T47D (cell line): ENCODE data around the gene RASL11A.
A peak's percentile ranks its signal among the peaks of the same experiment; 100 is the strongest.
"Not testable (repeated sequence)": the region's sequence is repeated elsewhere in the genome, so short reads cannot be mapped to it uniquely, and the experiment has no call there.

Experiments used
- DNase-seq, 2 experiments: peaks; one replicate each; pipeline versions ENCODE4 v3.0.0 to v3.0.0-alpha.2; 2011 to 2012; ENCODE audit warnings: low read depth in 1 of 2, low spot score in 1 of 2
- JUND ChIP-seq: IDR thresholded peaks from 2 replicates; pipeline ENCODE4 v1.6.1; 2012; ENCODE audit warnings: low read depth
- in situ Hi-C: cut with HindIII; loops from 2 replicates; pipeline ENCODE4 v1.10.0; 2016; ENCODE audit warnings: low sequenced_read_pairs, low pct_unique_long_range_greater_than_20kb

Gene RASL11A, protein sequence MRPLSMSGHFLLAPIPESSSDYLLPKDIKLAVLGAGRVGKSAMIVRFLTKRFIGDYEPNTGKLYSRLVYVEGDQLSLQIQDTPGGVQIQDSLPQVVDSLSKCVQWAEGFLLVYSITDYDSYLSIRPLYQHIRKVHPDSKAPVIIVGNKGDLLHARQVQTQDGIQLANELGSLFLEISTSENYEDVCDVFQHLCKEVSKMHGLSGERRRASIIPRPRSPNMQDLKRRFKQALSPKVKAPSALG

DNA sequence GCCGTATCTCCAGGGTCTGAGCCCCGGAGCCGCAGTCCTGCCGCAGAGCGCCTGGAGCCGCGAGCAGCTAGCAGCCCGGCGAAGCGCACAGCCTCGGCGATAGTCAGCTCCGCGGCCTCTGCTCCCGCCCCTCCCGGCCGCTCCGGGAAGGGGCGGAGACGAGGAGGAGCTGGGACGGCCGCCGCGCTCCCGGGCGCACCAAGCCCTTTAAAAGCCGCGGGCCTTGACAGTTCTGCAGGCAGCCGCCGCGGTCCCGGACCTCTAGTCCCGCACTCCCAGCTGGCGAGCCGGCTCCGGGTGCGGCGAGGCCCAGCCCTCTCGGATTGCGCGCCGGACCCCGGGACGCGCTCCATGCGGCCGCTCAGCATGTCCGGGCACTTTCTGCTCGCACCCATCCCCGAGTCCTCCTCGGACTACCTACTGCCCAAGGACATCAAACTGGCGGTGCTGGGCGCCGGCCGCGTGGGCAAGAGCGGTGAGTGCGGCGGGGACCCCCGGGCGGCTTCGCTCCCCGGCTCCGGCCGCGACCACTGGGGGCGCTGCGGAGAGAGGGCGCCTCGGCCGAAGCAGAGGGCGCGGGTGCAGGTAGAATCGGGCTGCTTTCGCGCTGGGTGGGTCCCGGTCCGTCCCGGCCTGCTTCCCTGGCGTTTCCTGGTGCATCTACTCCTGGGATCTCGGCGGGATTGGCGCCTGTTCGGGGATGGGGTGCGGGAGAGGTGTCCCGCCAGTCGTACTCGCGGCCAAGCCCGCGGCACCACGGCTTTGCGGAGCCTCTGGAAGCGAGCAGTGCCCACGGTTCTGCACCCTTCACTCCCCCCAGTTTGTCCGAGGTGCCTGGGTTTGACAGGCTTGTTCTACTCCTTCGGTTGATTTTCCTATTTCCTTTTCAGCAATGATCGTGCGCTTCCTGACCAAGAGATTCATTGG lies at the start of gene RASL11A:
Gene RASL11A, plus strand, starts transcription at position 237 of the 927 bp plus-strand sequence. Its CDS starts 115 bp downstream, at position 352.
- TF ChIP-seq JUND, result no peak
- in situ Hi-C loops, result no loop called here
- peak; percentile 64 to 86 for DNase-seq

DNA sequence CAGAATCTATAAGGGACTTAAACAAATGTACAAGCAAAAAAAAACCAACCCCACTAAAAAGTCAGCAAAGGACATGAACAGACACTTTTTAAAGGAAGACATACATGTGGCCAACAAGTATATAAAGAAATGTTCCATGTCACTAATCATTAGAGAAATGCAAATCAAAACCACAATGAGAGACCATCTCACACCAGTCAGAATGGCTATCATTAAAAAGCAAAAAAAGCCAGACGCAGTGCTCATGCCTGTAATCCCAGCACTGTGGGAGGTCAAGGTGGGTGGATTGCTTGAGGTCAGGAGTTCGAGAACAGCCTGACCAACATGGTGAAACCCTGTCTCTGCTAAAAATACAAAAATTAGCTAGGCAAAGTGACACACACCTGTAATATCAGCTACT lies 48.5 kb upstream of the RASL11A start:
- DNase-seq, in situ Hi-C loops: not testable (repeated sequence)

DNA sequence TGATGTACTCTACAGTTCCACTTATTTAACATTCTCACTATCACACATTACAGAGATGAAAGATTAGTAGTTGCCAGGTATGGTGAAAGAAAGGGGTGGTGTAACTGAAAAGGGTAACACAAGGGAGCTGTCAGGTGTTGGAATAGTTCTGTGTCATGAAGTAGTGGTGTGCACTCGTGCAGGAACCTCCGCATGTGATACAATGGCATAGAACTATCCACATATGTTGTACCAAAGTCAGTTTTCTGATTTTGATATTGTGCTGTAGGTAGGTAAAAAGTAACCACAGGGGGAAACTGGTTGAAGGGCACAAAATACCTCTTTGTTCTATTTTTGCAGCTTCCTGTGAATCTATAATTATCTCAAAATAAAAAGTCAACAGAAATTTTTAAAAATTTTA lies 43.6 kb upstream of the RASL11A start:
- in situ Hi-C loops, result no loop called here
- TF ChIP-seq JUND, result no peak
- DNase-seq, result no peak

DNA sequence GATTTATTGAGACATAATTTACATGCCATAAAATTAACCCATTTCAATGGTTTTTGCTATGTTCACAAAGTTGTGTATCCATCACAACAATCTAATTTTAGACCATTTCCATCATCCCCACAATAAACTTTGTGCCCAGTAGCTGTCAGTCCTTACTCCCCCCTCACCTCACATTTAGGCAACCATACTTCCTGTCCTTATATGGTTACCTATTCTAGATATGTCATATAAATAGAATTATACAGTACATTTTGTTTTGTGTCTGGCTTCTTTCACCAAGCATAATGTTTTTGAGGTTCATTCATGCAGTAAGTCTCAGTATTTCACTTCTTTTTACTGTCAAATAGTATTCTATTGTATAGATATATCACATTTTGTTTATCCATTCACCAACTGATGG lies 42.5 kb upstream of the RASL11A start:
- no peak for TF ChIP-seq JUND
- DNase-seq, result no peak
- in situ Hi-C loops, result no loop called here

DNA sequence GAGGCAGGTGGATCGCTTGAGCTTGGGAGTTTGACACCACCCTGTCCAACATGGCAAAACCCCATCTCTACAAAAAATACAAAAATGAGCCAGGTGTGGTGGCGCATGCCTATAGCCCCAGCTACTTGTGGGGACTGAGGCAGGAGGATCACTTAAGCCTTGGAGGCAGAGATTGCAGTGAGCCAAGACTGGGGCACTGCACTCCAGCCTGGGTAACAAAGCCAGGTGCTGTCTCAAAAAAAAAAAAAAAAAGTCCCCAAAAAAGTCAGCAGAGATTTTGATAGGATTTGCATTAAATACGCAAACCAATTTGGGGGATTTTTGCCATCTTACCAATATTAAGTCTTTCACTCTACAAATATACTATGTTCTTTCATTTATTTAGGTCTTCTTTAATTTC lies 41.0 kb upstream of the RASL11A start:
- in situ Hi-C loops, result no loop called here
- no peak for DNase-seq
- no peak for TF ChIP-seq JUND

DNA sequence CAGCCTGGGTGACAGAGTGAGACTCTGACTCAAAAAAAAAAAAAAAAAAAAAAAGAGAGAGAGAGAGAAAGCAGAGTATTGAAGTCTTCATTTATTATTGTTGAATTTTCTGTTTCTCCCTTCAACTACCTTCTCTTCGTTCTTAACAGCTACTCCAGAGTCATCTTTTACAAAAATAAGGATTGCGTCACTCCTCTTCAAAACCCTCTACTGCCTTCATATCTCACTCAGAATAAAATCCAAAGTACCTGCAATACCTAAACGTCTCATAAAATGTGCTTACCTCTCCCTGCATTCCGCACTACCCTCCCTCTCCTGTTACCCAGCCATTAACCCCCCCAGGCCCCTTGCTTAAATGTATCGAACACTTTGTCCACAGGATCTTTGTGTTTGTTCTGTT lies 36.7 kb upstream of the RASL11A start:
- no peak for TF ChIP-seq JUND
- DNase-seq, result no peak
- in situ Hi-C loops, result no loop called here

DNA sequence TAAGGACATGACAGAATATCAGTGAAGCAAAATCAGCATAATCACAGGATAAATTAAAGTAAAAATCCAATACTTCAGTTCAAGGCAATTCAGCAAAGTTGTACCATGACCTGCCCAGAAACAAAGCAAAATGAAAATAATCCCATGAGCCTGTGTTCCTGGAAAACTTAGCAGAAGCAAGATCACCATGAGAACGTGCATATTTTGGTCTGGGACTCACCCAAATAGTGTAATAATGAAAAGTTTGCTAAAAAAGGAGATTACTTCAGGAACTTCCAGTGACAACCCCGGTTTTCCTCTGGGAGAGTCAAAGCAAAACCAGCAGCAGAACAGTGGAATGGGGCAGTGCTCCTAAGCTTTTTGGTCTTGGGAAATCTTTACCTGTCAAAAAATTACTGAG lies 34.2 kb upstream of the RASL11A start:
- DNase-seq, result no peak
- TF ChIP-seq JUND, result no peak
- in situ Hi-C loops, result no loop called here

DNA sequence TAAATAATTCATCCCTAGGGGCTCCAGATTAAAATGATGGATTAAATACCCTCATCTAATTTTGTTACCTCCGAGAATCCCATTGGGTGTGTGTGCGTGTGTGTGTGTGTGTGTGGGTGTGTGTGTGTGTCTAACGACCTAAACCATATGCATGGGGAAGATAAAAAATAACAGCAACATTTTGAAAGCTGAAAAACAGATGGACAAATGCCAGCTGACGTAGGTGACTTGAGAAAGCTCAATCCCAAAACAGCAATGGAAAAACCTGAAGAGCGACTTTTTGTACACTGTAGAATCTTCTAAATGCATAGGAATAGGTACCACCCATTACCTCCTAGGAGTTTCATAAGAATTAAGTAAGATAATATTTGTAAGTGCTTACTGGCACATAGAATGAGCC lies 27.9 kb upstream of the RASL11A start:
- in situ Hi-C loops, result no loop called here
- DNase-seq, result no peak
- TF ChIP-seq JUND, result no peak

DNA sequence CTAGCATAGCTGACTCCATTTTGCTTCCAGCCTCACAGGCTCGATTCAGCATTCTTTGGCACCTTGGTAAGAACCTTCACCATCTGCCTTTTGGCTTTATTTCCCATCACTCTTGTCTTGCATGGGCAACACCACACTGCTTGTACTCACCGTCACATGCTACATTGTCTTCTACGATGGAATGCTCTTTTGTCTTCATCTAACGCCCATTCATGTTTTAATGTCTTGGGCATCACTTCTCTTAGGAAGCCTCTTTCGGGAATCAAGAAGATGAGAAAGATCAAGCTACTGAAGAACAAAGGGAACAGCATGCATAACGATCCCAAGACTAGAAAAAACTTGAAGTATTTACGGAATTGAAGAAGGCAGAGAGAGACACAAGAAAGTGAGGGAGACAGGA lies 25.0 kb upstream of the RASL11A start:
- no peak for DNase-seq
- in situ Hi-C loops, result no loop called here
- TF ChIP-seq JUND, result no peak

DNA sequence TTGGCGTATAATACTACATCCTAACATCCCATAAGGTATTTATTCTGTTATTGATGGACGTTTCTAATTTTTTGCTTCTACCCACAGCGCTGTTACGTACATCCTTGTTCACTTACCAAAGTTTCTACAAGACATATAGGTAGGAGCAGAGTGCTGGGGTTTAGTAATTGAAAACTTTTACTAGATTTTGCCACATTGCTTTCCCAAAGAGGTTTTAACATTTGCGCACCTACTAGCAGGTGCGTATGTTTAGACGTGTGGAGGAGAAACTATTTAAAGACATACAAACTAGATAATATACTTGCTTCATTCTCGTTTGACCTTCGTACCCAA lies 19.8 kb upstream of the RASL11A start:
- in situ Hi-C loops, result no loop called here
- no peak for TF ChIP-seq JUND
- no peak for DNase-seq

DNA sequence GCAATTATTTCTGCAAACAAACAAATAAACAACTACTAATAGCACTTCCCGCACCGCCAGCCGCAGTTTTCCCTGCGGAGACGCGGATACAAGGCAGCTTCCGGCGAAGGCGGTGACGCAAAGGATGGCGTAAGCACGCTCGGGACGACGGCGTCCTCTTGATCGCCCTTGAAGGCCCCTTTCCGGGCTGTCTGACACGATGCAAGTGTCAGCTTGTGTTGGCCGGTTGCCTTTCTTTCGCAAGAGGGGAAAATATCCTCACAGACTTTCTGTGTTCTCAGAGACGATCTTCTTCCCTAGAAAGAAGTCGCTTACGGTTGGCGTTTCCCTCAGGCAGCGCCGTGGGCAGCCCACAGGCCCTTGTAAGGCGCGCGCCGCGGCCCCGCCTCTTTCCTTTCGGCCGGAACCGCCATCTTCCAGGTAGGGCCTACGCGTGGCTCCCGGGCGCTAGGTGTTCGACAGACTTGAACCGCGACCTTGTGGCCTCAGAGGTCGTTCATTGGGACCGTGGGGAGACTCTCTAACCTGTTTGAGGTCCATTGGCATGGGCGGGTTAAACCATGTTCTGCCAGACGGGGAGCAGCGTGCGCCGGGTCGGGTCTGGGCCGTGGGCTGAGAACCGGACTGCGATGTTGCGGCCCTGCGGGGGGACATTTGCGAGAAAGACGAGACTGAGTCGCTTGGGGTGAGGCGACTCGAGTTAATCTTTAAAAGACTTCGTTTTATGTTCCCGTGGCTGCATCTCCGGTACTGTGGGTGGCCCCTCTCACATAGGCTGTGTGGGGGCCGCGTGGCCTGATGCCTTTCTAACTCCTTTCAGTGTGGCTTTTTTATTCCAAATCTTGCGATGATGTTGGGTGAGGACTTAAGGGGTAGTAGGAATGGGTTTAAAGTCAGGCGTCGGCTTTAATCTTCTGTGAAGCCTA lies 19.2 kb upstream of the RASL11A start, which contains the start of gene RPL21:
Gene RPL21, plus strand, starts transcription at position 393 of the 926 bp plus-strand sequence. CDS start 2,219 bp downstream, outside the sequence.
- peak; percentile 66 to 96 for DNase-seq
- TF ChIP-seq JUND, result no peak
- in situ Hi-C loops, result no loop called here

DNA sequence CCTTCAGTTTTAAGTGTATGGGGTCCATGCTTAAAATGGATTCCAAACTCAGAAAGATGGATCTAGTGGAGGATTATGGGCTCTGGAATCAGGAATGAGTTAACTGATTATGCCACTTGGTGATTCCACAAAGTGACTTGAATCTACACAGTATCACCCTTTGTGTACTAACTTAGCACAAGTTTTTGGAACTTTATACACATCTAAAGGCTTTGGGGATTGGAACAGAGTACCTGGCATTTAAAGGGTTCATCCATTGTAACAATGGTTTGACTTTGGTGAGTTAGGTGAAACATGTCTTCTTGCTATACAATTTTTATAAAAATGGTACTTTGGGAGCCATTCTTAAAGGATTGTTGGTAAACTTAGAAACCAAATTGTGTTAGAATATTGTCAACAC lies 18.2 kb upstream of the RASL11A start:
- no peak for TF ChIP-seq JUND
- no peak for DNase-seq
- in situ Hi-C loops, result no loop called here
